ENCODE results near the gene CIPC. TPM values are rescaled to one million over a fixed set of nuclear protein-coding genes. Genes with fewer than 3 reads are reported as not detected.

The CIPC gene
- total RNA-seq, 1 donor from 2014 or later = 9.7 TPM

DNA sequence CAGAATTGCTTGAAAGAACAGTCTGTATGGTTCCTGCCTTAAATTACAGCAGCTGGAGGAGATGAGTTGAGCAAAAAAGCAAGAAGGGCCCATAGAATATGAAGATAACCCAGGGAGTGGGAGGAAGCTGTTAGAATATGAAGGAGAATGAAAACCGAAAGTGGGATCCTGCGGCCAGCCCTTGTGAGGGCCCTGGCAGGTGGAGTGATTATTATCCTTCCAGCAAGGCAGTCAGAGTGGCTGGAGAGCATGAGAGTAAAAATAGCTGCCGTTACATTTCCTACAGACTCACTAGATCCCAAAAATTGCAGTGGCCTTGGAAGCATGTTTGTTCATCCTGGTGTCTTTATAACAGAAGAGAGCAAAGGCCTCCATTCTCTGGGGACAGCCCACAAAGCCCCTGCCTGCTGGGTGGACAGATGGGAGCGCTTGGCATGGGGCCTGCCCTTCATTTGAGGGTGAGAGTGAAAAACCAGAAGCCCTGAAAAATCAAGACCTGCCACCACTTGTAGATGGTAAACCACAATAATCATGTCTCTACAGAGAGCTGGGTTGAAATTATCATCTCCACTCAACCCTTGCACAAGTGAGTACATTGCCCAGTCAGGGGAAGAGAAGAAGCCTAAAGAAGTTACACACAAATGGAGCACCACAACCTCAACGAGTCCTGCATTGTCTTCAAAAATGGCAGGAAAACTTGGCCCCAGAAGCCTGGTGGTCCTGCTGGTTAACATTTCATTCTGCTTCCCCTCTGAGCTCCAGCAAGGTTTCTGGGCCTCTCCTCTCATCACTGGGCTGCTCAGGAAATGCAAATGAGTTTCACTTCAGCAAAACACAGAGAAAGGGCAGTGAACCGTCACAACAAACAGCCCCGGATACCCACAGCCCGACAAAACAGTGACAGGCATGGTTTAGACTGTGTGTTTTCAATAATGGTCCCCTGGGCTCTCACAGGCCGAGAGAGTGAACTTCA is 23.0 kb downstream of the CIPC start:
- Mint-ChIP-seq H3K27ac (ENCODE audit: unreplicated experiment) (no peak overlapping the region), H3K36me3 (ENCODE audit: low read depth) (peaks cover 8% of the 10 kb centered on the region), H3K27me3 (ENCODE audit: low read depth) (peaks cover 15% of the 10 kb centered on the region), H3K4me3 (ENCODE audit: unreplicated experiment) (no peak overlapping the region), H3K4me1 (ENCODE audit: low read depth) (peaks cover 9% of the 10 kb centered on the region), H3K9me3 (ENCODE audit: low read depth) (no peaks in the 10 kb centered on the region)
- no peak for DNase-seq (ENCODE audit: low spot score)
- TF ChIP-seq, protein P1, sequence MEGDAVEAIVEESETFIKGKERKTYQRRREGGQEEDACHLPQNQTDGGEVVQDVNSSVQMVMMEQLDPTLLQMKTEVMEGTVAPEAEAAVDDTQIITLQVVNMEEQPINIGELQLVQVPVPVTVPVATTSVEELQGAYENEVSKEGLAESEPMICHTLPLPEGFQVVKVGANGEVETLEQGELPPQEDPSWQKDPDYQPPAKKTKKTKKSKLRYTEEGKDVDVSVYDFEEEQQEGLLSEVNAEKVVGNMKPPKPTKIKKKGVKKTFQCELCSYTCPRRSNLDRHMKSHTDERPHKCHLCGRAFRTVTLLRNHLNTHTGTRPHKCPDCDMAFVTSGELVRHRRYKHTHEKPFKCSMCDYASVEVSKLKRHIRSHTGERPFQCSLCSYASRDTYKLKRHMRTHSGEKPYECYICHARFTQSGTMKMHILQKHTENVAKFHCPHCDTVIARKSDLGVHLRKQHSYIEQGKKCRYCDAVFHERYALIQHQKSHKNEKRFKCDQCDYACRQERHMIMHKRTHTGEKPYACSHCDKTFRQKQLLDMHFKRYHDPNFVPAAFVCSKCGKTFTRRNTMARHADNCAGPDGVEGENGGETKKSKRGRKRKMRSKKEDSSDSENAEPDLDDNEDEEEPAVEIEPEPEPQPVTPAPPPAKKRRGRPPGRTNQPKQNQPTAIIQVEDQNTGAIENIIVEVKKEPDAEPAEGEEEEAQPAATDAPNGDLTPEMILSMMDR (IDR thresholded peaks at IDR 0.05) = no peak

DNA sequence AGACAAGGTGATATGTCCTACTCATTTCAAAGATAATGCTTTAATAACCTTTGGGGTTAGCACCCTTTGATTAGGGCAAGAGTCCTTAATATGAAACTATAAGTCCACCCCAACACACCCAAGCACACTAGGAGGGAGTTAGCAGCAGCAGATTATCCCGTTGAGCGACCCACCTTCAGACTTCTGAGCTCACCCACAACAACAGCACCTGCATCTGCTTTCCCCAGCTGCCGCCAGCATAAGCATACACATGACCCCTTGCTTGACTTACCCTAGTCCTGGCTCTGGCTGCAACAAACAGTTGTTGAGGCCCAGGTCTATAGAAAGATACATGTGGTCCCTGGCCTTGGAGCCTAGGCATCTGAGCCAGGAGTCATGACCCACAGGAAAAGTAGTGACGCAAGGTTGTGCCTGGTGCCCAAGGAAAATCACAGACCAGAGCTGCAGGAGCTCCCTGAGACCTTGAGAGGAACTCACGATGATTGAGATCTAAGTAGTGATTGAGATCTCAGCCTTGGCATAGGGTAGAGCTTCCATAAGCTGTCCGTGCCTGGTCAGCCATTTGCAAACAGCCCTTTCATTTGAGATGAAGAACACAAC is 24.6 kb downstream of the CIPC start:
- Mint-ChIP-seq H3K4me1 (ENCODE audit: low read depth) (peaks cover 9% of the 10 kb centered on the region), H3K4me3 (ENCODE audit: unreplicated experiment) (no peak overlapping the region), H3K27ac (ENCODE audit: unreplicated experiment) (no peak overlapping the region), H3K36me3 (ENCODE audit: low read depth) (peaks cover 8% of the 10 kb centered on the region), H3K27me3 (ENCODE audit: low read depth) (peaks cover 23% of the 10 kb centered on the region), H3K9me3 (ENCODE audit: low read depth) (no peaks in the 10 kb centered on the region)
- DNase-seq (ENCODE audit: low spot score) = no peak
- TF ChIP-seq, protein P1 (IDR thresholded peaks at IDR 0.05) = no peak

DNA sequence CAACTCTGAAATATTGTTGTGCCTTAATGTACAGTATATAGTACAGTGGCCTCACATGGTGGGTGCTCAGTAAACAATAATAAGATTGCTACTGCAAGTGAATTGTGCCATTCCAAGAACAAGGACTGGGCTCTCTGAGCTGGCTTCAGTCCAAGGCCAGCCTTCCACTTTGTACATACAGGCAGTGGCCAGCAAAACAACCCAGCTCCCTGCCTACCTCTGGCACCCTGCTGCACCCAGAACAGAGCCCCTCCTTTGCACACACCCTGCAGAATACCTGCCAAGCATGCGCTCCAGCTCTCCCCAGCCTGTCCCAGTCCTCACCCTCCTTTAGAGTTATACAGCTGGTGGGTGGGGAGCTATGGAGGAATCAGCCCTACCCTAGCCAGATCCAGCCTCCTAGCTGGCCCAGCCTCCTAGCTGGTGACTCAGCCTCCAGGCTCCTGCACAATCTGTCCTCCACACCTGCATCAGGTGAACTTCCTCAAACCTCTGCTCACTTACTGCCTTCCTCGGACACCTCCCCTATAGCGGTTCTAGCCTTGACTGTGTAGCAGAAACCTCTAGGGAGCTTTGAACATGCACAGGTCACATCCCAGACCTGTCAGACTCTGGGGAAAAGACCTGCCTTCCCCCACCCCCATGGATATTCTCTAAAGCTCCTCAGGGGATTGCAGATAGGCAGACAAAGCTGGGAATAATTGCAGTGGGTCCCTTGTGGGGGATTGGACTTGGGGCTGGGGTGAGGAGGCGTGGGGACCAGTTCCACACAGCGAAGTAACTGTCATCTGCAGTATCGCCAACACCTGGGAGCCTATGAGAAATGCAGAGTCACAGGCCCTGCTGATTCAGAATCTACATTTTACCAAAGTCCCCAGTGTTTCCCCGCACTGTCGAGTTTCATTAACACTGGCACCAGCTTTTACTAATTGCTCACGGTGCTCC is 25.6 kb downstream of the CIPC start:
- H3K4me1 Mint-ChIP-seq (ENCODE audit: low read depth) = peaks cover 9% of the 10 kb centered on the region
- DNase-seq (ENCODE audit: low spot score) = no peak
- H3K9me3 Mint-ChIP-seq (ENCODE audit: low read depth) = no peaks in the 10 kb centered on the region
- TF ChIP-seq, protein P1 (IDR thresholded peaks at IDR 0.05) = no peak
- peaks cover 8% of the 10 kb centered on the region for H3K36me3 Mint-ChIP-seq (ENCODE audit: low read depth)
- no peak overlapping the region for H3K4me3 Mint-ChIP-seq (ENCODE audit: unreplicated experiment)
- H3K27me3 Mint-ChIP-seq (ENCODE audit: low read depth) = peaks cover 28% of the 10 kb centered on the region
- no peak overlapping the region for H3K27ac Mint-ChIP-seq (ENCODE audit: unreplicated experiment)

DNA sequence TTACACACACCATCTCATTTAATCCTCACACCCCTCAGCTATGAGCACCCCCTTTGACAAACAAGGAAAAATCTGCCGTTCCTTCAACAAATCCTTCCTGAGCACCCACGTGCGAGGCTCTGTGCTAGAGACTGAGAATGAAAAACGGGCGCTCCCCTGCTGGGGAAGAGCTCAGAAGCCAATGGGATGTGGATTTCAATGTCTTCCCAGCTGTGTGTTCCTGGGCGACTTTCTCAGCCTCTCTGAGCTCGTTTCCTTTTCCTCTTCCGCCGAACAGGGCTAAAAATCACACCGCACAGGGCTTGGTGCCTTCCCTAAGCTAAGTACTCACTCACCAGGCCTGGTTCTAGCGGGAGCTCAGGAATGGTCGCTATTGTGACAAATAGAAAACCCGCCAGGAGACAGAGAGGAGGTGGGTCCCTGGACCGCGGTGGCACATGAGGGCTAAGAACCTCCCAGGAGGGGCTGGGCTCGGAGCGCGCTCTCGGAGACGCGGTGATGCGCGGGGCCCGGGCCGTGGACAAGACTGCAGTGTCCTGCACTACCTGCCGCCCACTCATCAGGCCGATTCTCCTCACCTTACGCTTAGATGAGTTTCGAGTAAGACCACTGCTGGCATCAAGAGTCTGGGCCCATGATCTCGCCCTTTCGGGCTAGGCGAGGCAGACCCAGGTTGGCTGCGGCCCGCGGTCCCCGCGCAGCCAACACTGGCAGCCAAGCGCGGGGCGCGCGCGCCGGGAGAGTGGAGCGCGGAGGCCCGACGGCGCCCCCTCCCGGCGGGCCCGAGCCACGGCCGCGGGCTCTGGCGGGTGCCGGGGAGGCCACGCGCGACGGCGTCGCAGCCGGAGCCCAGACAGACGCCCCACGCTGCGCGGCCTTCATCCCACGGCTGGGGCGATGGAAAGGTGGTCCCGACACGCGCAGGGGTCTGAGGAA is 26.6 kb downstream of the CIPC start:
- DNase-seq (ENCODE audit: low spot score) = no peak
- peaks cover 34% of the 10 kb centered on the region for H3K27me3 Mint-ChIP-seq (ENCODE audit: low read depth)
- H3K9me3 Mint-ChIP-seq (ENCODE audit: low read depth) = no peaks in the 10 kb centered on the region

More for the DNA sequence above, 26.6 kb downstream of the CIPC start:
- H3K4me1 Mint-ChIP-seq (ENCODE audit: low read depth) = peaks cover 9% of the 10 kb centered on the region
- peaks cover 5% of the 10 kb centered on the region for H3K36me3 Mint-ChIP-seq (ENCODE audit: low read depth)
- TF ChIP-seq, protein P1 (IDR thresholded peaks at IDR 0.05) = peak; percentile 82
- H3K4me3 Mint-ChIP-seq (ENCODE audit: unreplicated experiment) = peak overlapping the region; percentile 70
- H3K27ac Mint-ChIP-seq (ENCODE audit: unreplicated experiment) = no peak overlapping the region
